Measurements from ENCODE around the gene GNRH2.

Gene GNRH2

DNA sequence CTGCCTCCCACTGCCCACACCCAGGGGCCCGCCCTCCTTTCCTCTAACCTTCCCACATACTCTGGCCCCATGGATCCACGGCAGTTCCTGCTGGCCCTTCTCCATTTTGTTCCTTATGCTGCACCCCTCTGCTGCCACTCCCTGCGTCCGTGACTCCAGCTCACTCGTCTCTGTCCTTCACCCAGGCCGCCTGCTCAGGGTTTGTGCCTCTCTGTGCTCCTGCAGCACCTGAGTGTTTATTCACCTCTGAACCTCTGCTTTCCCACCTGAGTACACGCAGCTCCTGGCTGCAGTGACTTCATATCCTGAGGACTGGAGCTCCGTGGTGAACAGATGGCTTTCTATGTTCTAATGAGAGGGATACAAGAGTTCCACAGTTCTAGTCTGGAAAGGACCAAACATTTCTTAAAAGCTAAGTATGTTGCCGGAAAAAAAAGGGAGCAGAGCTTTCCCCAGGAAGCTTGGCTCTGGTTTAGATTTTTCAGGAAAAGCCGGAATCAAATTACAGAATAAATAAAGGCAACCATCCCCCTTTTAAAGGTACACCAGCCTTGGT is 1.5 kb upstream of the GNRH2 start:
- Histone ChIP-seq H3K9me3 (ENCODE audit: control extremely low read depth in 1 of 5, control insufficient read depth in 4 of 5, insufficient read depth in 2 of 5, low read depth in 1 of 5, low read length in 4 of 5) (no peaks in the 10 kb centered on the region), H3K4me1 (ENCODE audit: control extremely low read depth in 1 of 4, control insufficient read depth in 4 of 4, insufficient read depth in 4 of 4, low read length in 3 of 4) (peaks cover 2 to 24% (median 20%) of the 10 kb centered on the region in 4 experiments), H3K4me3 (ENCODE audit: control insufficient read depth in 1 of 7, extremely low read depth in 1 of 7, insufficient read depth in 4 of 7, low read depth in 2 of 7, low read length in 6 of 7) (no peak overlapping the region), H3K27me3 (replicated peaks in 2 of 5; ENCODE audit: control insufficient read depth in 4 of 5, insufficient read depth in 5 of 5, low read length in 4 of 5) (no peaks in the 10 kb centered on the region), H3K36me3 (ENCODE audit: control insufficient read depth in 4 of 4, insufficient read depth in 4 of 4, low read length in 3 of 4) (peaks cover 6 to 40% (median 37%) of the 10 kb centered on the region in 4 experiments), H3K27ac (ENCODE audit: insufficient read depth in 1 of 2, low read depth in 1 of 2, low read length in 2 of 2, poor library complexity in 1 of 2, severe bottlenecking in 2 of 2) (no peak overlapping the region)
- ChIA-PET POLR2A (no interaction called here), CTCF (interaction anchor here (0.6 to 2.6 kb wide), 5 partner anchors 11 to 277 kb away, joined by 3 to 9 read pairs (median 3); no protein-coding TSS in a partner anchor)
- 91% methylated on average over 10 of the region's 10 CpGs for WGBS (ENCODE audit: insufficient coverage)
- DNase-seq: no peak

- 100% methylated on average over 4 of the region's 5 CpGs for WGBS (ENCODE audit: insufficient coverage)
- peaks cover 2 to 28% (median 26%) of the 10 kb centered on the region in 4 experiments for H3K4me1 ChIP-seq (ENCODE audit: control extremely low read depth in 1 of 4, control insufficient read depth in 4 of 4, insufficient read depth in 4 of 4, low read length in 3 of 4)
- no peak overlapping the region for H3K27ac ChIP-seq (ENCODE audit: insufficient read depth in 1 of 2, low read depth in 1 of 2, low read length in 2 of 2, poor library complexity in 1 of 2, severe bottlenecking in 2 of 2)
- H3K4me3 ChIP-seq (ENCODE audit: control insufficient read depth in 1 of 7, extremely low read depth in 1 of 7, insufficient read depth in 4 of 7, low read depth in 2 of 7, low read length in 6 of 7): no peak overlapping the region
- ChIA-PET POLR2A (no interaction called here), CTCF (interaction anchor here (0.6 to 2.6 kb wide), 4 partner anchors 11 to 276 kb away, joined by 3 to 9 read pairs (median 4); no protein-coding TSS in a partner anchor)
- H3K27me3 ChIP-seq (replicated peaks in 2 of 5; ENCODE audit: control insufficient read depth in 4 of 5, insufficient read depth in 5 of 5, low read length in 4 of 5): no peaks in the 10 kb centered on the region
- DNase-seq: no peak
- no peaks in the 10 kb centered on the region for H3K9me3 ChIP-seq (ENCODE audit: control extremely low read depth in 1 of 5, control insufficient read depth in 4 of 5, insufficient read depth in 2 of 5, low read depth in 1 of 5, low read length in 4 of 5)
- H3K36me3 ChIP-seq (ENCODE audit: control insufficient read depth in 4 of 4, insufficient read depth in 4 of 4, low read length in 3 of 4): peaks cover 2 to 37% (median 32%) of the 10 kb centered on the region in 4 experiments
These were observed 797 bp upstream of the GNRH2 start for GRCh38 chr20:3042625-3043024.

DNA sequence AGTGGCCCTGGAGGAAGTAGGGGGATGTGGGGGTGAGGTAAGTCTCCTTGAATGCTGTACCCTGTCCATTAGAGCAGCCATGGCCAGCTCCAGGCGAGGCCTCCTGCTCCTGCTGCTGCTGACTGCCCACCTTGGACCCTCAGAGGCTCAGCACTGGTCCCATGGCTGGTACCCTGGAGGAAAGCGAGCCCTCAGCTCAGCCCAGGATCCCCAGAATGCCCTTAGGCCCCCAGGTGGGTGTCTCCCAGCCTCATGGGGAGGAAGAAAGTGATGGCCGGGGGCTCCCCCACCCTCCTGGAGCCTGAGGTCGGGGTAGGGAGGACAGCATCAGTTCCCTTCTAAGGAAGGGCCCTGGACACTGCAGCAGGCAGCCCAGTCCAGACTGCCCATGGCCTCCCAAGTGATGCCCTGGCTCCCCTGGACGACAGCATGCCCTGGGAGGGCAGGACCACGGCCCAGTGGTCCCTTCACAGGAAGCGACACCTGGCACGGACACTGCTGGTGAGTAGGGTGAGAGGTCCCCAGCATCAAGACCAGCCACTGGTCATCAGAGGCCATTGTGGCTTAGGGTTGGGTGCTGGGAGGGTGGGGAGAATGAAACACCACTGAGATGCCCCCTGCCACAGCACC is 1.0 kb downstream of the GNRH2 start:
- Histone ChIP-seq H3K9me3 (ENCODE audit: control extremely low read depth in 1 of 5, control insufficient read depth in 4 of 5, insufficient read depth in 2 of 5, low read depth in 1 of 5, low read length in 4 of 5) (no peaks in the 10 kb centered on the region), H3K4me3 (ENCODE audit: control insufficient read depth in 1 of 7, extremely low read depth in 1 of 7, insufficient read depth in 4 of 7, low read depth in 2 of 7, low read length in 6 of 7) (peak overlapping the region in 1 of 7 experiments; percentile 90), H3K4me1 (ENCODE audit: control extremely low read depth in 1 of 4, control insufficient read depth in 4 of 4, insufficient read depth in 4 of 4, low read length in 3 of 4) (peaks cover 2 to 31% (median 27%) of the 10 kb centered on the region in 4 experiments), H3K36me3 (ENCODE audit: control insufficient read depth in 4 of 4, insufficient read depth in 4 of 4, low read length in 3 of 4) (peaks cover under 1 to 36% (median 24%) of the 10 kb centered on the region in 4 experiments), H3K27ac (ENCODE audit: insufficient read depth in 1 of 2, low read depth in 1 of 2, low read length in 2 of 2, poor library complexity in 1 of 2, severe bottlenecking in 2 of 2) (no peak overlapping the region), H3K27me3 (replicated peaks in 2 of 5; ENCODE audit: control insufficient read depth in 4 of 5, insufficient read depth in 5 of 5, low read length in 4 of 5) (no peaks in the 10 kb centered on the region)
- DNase-seq: no peak
- POLR2A ChIA-PET: no interaction called here
- CTCF ChIA-PET: interaction anchor here (1.1 kb wide), 1 partner anchor 22 kb away, joined by 3 read pairs; no protein-coding TSS in a partner anchor
- 94% methylated on average over 6 of the region's 8 CpGs for WGBS (ENCODE audit: insufficient coverage)

DNA sequence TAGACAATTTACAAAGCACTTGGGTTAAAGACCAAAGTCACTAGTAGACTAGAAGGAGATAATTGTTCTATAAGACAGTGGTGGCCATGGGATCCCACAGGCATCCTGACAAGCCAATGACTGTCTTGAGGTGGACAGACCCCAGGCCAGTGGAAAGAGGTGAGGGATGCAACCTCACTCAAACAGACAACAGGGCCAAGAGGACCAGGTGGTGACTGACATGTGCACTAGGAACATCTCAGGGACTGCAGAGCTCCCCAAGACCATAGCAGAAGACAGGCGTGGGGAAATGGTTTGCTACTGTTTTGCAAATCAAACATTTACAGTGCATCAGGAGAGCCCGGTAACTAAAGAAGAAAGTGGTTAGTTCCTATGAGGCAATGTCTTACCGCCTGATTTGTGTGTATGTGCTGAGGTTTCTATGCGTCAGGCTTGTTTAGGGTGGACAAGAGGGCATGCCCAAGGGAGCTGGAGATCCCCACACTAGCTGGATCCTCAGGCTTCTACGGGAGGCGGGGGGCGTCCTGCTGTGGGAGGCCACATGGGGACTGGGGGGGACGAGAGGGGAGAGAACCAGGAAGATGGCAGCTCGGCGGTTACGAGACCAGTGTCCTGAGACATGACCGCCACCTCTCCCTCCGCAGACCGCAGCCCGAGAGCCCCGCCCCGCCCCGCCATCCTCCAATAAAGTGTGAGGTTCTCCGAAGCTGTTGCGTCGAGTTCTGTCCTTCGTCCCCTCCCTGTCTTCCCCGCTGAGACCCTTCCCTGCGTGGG is 1.8 kb downstream of the GNRH2 start:
- peak; percentile 42 to 86 (median 86) for DNase-seq
- peaks cover 2 to 31% (median 27%) of the 10 kb centered on the region in 4 experiments for H3K4me1 ChIP-seq (ENCODE audit: control extremely low read depth in 1 of 4, control insufficient read depth in 4 of 4, insufficient read depth in 4 of 4, low read length in 3 of 4)
- ChIA-PET POLR2A (interaction anchor here (0.6 kb wide), 1 partner anchor 646 kb away, joined by 6 read pairs; no protein-coding TSS in a partner anchor), CTCF (interaction anchor here (1.1 kb wide), 1 partner anchor 22 kb away, joined by 3 read pairs; no protein-coding TSS in a partner anchor)
- WGBS (ENCODE audit: insufficient coverage): under 1% methylated on average over 17 of the region's 24 CpGs
- no peaks in the 10 kb centered on the region for H3K9me3 ChIP-seq (ENCODE audit: control extremely low read depth in 1 of 5, control insufficient read depth in 4 of 5, insufficient read depth in 2 of 5, low read depth in 1 of 5, low read length in 4 of 5)
- peaks cover 4 to 36% (median 23%) of the 10 kb centered on the region in 4 experiments for H3K36me3 ChIP-seq (ENCODE audit: control insufficient read depth in 4 of 4, insufficient read depth in 4 of 4, low read length in 3 of 4)
- peak overlapping the region in 1 of 2 experiments; percentile 68 for H3K27ac ChIP-seq (ENCODE audit: insufficient read depth in 1 of 2, low read depth in 1 of 2, low read length in 2 of 2, poor library complexity in 1 of 2, severe bottlenecking in 2 of 2)
- H3K4me3 ChIP-seq (ENCODE audit: control insufficient read depth in 1 of 7, extremely low read depth in 1 of 7, insufficient read depth in 4 of 7, low read depth in 2 of 7, low read length in 6 of 7): peak overlapping the region; percentile 50 to 92 (median 82)
- no peaks in the 10 kb centered on the region for H3K27me3 ChIP-seq (replicated peaks in 2 of 5; ENCODE audit: control insufficient read depth in 4 of 5, insufficient read depth in 5 of 5, low read length in 4 of 5)

- CTCF ChIA-PET: interaction anchor here (1.0 kb wide), 1 partner anchor 127 kb away, joined by 3 read pairs; no protein-coding TSS in a partner anchor
- POLR2A ChIA-PET: interaction anchor here (0.6 kb wide), 1 partner anchor 645 kb away, joined by 6 read pairs; no protein-coding TSS in a partner anchor
- peaks cover 2 to 31% (median 27%) of the 10 kb centered on the region in 4 experiments for H3K4me1 ChIP-seq (ENCODE audit: control extremely low read depth in 1 of 4, control insufficient read depth in 4 of 4, insufficient read depth in 4 of 4, low read length in 3 of 4)
- peak within 1 kb of the TSS; percentile 50 to 92 (median 82) for H3K4me3 ChIP-seq (ENCODE audit: control insufficient read depth in 1 of 7, extremely low read depth in 1 of 7, insufficient read depth in 4 of 7, low read depth in 2 of 7, low read length in 6 of 7)
- peak; percentile 74 to 90 (median 86) for DNase-seq
- no peaks in the 10 kb centered on the region for H3K9me3 ChIP-seq (ENCODE audit: control extremely low read depth in 1 of 5, control insufficient read depth in 4 of 5, insufficient read depth in 2 of 5, low read depth in 1 of 5, low read length in 4 of 5)
- 0% methylated on average over 91 of the region's 104 CpGs for WGBS (ENCODE audit: insufficient coverage)
- H3K36me3 ChIP-seq (ENCODE audit: control insufficient read depth in 4 of 4, insufficient read depth in 4 of 4, low read length in 3 of 4): peaks cover 4 to 39% (median 22%) of the 10 kb centered on the region in 4 experiments
- peak within 1 kb of the TSS in 1 of 2 experiments; percentile 68 for H3K27ac ChIP-seq (ENCODE audit: insufficient read depth in 1 of 2, low read depth in 1 of 2, low read length in 2 of 2, poor library complexity in 1 of 2, severe bottlenecking in 2 of 2)
- no peaks in the 10 kb centered on the region for H3K27me3 ChIP-seq (replicated peaks in 2 of 5; ENCODE audit: control insufficient read depth in 4 of 5, insufficient read depth in 5 of 5, low read length in 4 of 5)
These were observed 2.6 kb downstream of the GNRH2 start, which contains the start of gene MRPS26 for GRCh38 chr20:3045816-3046676. Gene MRPS26 (plus strand): TSS chr20:3046052. CDS start chr20:3046069, 17 bp downstream.

Measured in common myeloid progenitor, CD34-positive (primary cell).